ENCODE measurements around the gene UBE2E2.

- TF ChIP-seq ZNF341 (tag by site-specific recombination; IDR thresholded peaks at IDR 0.05; ENCODE audit: low read depth) (no peak), REST (tag by site-specific recombination; IDR thresholded peaks at IDR 0.05) (no peak), ZNF292 (tag by site-specific recombination; IDR thresholded peaks at IDR 0.05; ENCODE audit: borderline replicate concordance, low read depth) (no peak), ZNF549 (tag by site-specific recombination; IDR thresholded peaks at IDR 0.05) (no peak), ZNF677 (tag by site-specific recombination; IDR thresholded peaks at IDR 0.05) (no peak), TCF7L2 (IDR thresholded peaks at IDR 0.05; ENCODE audit: borderline replicate concordance, low read depth, low read length) (no peak), ZNF324 (tag by site-specific recombination; IDR thresholded peaks at IDR 0.05) (no peak)
- TF ChIP-seq, protein P1, sequence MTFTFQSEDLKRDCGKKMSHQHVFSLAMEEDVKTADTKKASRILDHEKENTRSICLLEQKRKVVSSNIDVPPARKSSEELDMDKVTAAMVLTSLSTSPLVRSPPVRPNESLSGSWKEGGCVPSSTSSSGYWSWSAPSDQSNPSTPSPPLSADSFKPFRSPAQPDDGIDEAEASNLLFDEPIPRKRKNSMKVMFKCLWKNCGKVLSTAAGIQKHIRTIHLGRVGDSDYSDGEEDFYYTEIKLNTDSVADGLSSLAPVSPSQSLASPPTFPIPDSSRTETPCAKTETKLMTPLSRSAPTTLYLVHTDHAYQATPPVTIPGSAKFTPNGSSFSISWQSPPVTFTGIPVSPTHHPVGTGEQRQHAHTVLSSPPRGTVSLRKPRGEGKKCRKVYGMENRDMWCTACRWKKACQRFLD (tag by site-specific recombination; IDR thresholded peaks at IDR 0.05) = no peak
- TF ChIP-seq, protein P2, sequence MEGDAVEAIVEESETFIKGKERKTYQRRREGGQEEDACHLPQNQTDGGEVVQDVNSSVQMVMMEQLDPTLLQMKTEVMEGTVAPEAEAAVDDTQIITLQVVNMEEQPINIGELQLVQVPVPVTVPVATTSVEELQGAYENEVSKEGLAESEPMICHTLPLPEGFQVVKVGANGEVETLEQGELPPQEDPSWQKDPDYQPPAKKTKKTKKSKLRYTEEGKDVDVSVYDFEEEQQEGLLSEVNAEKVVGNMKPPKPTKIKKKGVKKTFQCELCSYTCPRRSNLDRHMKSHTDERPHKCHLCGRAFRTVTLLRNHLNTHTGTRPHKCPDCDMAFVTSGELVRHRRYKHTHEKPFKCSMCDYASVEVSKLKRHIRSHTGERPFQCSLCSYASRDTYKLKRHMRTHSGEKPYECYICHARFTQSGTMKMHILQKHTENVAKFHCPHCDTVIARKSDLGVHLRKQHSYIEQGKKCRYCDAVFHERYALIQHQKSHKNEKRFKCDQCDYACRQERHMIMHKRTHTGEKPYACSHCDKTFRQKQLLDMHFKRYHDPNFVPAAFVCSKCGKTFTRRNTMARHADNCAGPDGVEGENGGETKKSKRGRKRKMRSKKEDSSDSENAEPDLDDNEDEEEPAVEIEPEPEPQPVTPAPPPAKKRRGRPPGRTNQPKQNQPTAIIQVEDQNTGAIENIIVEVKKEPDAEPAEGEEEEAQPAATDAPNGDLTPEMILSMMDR (tag by site-specific recombination; IDR thresholded peaks at IDR 0.05) = no peak
- TF ChIP-seq, protein P3, sequence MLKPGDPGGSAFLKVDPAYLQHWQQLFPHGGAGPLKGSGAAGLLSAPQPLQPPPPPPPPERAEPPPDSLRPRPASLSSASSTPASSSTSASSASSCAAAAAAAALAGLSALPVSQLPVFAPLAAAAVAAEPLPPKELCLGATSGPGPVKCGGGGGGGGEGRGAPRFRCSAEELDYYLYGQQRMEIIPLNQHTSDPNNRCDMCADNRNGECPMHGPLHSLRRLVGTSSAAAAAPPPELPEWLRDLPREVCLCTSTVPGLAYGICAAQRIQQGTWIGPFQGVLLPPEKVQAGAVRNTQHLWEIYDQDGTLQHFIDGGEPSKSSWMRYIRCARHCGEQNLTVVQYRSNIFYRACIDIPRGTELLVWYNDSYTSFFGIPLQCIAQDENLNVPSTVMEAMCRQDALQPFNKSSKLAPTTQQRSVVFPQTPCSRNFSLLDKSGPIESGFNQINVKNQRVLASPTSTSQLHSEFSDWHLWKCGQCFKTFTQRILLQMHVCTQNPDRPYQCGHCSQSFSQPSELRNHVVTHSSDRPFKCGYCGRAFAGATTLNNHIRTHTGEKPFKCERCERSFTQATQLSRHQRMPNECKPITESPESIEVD (tag by site-specific recombination; IDR thresholded peaks at IDR 0.05) = no peak
- TF ChIP-seq, protein P4, sequence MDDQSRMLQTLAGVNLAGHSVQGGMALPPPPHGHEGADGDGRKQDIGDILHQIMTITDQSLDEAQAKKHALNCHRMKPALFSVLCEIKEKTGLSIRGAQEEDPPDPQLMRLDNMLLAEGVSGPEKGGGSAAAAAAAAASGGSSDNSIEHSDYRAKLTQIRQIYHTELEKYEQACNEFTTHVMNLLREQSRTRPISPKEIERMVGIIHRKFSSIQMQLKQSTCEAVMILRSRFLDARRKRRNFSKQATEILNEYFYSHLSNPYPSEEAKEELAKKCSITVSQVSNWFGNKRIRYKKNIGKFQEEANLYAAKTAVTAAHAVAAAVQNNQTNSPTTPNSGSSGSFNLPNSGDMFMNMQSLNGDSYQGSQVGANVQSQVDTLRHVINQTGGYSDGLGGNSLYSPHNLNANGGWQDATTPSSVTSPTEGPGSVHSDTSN (CRISPR knock-in tag; IDR thresholded peaks at IDR 0.05) = no peak
- TF ChIP-seq, protein P5, sequence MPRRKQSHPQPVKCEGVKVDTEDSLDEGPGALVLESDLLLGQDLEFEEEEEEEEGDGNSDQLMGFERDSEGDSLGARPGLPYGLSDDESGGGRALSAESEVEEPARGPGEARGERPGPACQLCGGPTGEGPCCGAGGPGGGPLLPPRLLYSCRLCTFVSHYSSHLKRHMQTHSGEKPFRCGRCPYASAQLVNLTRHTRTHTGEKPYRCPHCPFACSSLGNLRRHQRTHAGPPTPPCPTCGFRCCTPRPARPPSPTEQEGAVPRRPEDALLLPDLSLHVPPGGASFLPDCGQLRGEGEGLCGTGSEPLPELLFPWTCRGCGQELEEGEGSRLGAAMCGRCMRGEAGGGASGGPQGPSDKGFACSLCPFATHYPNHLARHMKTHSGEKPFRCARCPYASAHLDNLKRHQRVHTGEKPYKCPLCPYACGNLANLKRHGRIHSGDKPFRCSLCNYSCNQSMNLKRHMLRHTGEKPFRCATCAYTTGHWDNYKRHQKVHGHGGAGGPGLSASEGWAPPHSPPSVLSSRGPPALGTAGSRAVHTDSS (tag by site-specific recombination; IDR thresholded peaks at IDR 0.05) = no peak
- TF ChIP-seq, protein P6, sequence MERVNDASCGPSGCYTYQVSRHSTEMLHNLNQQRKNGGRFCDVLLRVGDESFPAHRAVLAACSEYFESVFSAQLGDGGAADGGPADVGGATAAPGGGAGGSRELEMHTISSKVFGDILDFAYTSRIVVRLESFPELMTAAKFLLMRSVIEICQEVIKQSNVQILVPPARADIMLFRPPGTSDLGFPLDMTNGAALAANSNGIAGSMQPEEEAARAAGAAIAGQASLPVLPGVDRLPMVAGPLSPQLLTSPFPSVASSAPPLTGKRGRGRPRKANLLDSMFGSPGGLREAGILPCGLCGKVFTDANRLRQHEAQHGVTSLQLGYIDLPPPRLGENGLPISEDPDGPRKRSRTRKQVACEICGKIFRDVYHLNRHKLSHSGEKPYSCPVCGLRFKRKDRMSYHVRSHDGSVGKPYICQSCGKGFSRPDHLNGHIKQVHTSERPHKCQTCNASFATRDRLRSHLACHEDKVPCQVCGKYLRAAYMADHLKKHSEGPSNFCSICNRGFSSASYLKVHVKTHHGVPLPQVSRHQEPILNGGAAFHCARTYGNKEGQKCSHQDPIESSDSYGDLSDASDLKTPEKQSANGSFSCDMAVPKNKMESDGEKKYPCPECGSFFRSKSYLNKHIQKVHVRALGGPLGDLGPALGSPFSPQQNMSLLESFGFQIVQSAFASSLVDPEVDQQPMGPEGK (tag by site-specific recombination; IDR thresholded peaks at IDR 0.05) = no peak
These were observed 272.3 kb downstream of the UBE2E2 start for GRCh38 chr3:23475446-23475845.

Data from HEK293 (cell line).